DMS153 (cell line): Measurements from ENCODE around the gene PNO1.
"Not testable (repeated sequence)": the region's sequence is repeated elsewhere in the genome, so short reads cannot be mapped to it uniquely, and the experiment has no call there.

Experiments used
- DNase-seq: peaks from one replicate; lab custom pipeline; 2025; lab: John Stamatoyannopoulos, UW

Gene PNO1

DNA sequence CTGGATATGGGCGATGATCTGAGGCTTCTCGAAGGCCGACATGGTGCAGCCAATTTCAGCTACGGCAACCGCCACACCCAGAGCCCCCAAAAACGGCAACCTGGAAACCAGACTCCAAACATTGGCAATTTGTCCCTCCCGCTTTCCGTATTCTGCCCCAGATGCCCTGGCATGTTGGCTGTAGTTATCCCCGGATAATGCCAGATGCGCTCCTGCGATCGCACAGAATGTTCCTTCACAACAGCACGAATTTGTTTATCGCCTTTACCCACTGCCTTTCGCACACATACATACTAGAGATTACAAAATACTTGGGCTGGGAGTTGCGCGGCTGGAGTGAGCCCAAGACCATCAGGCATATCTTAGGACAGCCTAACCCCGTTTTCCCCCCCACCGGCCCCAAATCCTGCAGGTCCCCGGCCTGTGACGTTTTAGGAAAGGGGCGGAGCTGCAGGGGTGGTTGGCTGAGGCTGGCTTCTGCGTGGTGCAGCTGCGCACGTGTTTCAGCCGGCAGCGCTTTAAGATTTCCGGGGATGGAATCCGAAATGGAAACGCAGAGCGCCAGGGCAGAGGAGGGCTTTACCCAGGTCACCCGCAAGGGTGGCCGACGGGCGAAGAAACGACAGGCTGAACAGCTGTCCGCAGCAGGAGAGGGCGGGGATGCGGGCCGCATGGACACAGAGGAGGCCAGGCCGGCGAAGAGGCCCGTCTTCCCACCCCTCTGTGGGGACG is at the start of gene PNO1:
TSS of gene PNO1 (plus strand) at position 487 of the 732 bp plus-strand sequence. CDS start at position 534, 47 bp downstream.
- peak; percentile 87 for DNase-seq

GRCh38 chr2:68108120-68108519 is 49.6 kb upstream of the PNO1 start:
- DNase-seq: no peak

GRCh38 chr2:68110102-68110501 is 47.6 kb upstream of the PNO1 start:
- DNase-seq: no peak

DNA sequence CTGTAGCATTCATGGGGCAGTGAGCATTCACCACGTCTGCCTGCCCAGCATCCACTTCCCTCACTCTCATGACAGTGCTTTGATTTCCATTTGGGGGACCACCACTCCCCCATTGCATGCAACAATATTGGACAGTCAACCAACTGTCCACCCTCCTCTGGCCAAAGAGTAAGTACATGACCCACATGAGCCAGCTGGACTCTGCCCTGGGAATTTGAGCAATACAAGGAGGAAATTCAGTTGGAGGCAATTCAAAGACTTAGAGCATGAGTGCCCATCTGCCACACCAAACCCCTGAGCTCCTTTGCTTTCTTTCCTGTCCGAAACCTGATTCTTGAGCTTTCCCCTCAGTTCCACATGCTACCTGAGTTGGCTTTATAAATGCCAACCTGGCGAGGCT is 41.7 kb upstream of the PNO1 start:
- no peak for DNase-seq

DNA sequence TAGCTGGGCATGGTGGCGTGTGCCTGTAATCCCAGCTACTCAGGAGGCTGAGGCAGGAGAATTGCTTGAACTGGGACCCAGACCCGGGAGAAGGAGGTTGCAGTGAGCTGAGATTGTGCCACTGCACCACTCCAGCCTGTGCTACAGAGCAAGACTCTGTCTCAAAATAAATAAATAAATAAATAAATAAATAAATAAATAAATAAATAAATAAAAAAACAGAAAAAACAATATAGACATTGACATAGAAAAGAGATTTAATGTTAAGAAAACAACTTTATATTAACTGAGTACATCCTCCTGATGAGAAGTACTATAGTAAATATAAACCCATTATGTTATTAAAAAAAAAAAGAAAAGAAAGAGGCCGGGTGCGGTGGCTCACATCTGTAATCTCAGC is 39.8 kb upstream of the PNO1 start:
- not testable (repeated sequence) for DNase-seq

DNA sequence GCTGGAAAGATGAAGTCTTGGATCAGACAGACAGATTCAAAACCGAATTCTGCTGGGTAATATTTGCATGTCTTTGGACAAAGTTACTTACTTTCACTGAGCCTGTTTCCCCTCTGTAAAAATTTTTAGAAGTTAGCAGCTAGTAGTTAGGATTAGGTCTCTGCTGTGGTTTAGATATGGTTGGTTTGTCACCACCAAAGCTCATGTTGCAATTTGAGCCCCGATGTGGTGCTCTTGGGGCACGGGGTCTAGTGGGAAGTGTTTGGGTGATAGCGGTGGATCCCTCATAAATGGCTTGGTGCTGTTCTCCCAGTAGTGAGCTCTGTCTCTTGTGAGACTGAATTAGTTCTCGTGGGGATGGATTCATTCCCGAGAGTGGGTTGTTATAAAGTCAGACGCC is 38.9 kb upstream of the PNO1 start:
- no peak for DNase-seq

DNA sequence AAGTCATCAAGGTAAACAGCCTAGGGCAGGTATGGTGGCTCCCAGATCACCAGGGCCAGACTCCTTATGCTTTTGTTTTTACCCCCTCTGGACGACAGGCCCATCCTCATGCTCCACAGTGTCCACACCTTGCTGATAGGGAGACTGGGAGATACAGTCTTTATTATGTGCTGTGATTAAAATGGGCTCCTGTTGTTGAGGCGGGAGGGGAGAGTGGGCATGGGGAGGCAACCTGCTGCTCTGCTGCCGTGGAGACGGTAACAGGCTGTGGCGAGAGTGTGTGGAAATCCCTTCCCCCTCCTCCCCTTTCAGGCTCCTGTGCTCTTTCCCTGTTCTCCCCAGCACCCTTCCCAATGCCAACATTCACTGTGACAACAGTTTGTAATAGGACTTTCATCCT is 38.2 kb upstream of the PNO1 start:
- no peak for DNase-seq

GRCh38 chr2:68121873-68122679 is 35.6 kb upstream of the PNO1 start:
- DNase-seq: peak; percentile 60

DNA sequence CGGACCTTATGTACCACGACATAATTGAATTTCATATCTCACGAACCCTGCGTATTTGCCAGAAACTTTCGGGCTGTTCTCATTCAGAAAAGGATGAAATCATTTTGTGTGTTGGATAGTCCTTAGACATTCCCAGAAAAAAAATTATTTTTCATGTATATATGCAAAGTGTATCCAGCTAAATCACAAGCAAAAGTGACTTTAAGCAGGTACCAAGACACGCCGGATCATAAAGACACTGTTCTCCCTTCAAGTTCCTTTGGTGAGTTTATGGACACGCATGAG is 35.1 kb upstream of the PNO1 start:
- DNase-seq: no peak

- no peak for DNase-seq
Measured at GRCh38 chr2:68124321-68124720, 33.4 kb upstream of the PNO1 start.

DNA sequence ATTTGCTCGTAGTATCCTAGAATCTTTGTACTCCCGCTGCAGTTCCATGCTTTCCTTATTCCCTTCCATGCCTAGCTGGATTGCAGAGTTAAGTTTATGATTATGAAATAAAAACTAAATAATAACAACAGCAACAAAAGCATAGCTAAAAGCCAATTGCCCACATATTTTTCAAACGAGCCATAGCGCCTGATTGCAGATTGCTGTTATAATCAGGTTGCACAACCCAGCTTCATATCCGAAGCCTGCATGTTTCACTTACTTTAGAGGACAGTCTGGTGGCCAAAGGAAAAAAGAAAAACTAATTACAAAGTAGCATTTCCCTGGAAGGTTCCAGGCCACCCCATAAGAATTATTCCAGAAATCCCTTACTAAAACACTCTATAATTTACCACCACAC is 31.9 kb upstream of the PNO1 start:
- no peak for DNase-seq

GRCh38 chr2:68126561-68126960 is 31.1 kb upstream of the PNO1 start:
- DNase-seq: no peak

DNA sequence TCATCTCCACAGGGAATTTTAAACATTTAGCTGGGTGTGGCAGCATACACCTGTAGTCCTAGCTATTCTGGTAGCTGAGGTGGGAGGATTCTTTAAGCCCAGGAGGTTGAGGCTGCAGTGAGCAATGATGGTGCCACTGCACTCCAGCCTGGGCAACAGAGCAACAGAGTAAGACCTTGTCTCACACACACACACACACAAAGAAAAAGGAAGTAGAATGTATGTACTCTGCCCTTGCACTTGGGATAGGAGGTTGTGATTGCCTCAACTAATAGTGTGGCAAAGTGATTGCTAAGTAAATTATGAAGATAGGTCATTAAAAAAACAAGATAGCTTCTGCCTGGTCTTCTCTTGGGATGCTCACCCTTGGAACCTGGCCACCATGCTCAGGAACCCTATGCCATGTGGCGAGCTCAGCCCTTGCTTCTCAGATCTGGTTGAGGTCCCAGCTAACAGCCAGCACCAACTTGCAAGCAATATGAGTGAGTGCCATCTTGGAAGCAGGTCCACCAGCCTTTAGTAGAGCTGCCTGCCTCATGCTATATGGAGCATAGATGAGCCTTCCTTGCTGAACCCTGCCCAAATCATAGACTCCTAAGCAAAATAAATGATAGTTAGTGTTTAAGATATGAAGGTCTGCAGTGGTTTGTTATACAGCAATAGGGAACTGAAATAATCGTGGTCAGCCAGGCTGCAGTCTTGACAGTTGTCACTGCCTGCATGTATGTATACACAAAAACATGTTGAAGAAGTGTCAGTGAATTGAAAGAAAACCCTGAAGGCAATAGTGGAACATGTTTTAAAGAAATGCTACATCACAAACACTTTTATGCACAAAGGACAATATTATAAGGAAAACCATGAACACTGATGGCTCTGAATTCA is 30.1 kb upstream of the PNO1 start:
- no peak for DNase-seq

DNA sequence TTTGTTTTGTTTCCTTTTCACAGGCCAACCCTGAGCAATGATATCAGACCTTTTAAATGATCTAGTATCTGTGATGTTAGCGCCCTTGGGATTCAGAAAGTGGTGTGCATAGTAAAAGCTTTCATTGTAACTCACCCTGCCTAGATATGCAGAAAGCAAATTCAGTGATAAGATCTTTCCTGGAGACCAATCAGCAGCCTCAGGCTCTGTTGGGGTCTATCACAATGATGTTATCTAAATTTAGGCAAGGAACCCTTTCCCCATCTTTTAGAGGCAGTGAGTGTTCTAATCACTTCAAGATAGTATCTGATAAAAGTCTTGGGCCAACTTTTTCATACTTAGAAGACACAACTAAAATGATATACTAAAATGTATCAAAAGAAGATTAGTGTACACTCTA is 23.6 kb upstream of the PNO1 start:
- DNase-seq: no peak

DNA sequence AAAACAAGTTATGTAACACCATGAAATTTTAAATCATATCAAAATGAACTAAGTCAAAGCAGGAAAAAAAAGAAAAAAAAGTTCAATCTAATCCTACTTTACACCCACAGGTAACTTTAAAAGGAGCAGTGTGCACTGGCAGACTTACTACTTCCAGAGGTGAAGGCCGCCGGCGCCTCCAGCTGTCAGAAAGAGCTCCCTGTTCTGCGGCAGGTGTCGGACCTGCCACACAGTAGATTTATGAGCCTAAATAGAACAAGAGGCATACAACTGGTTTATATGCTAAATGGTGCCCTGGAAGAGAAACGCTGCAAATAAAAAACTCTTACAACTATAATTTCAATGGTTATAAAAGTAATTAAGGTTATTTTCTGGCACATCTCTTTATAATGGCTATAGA is 23.1 kb upstream of the PNO1 start:
- DNase-seq: no peak

GRCh38 chr2:68135448-68136320 is 22.0 kb upstream of the PNO1 start:
- DNase-seq: no peak

GRCh38 chr2:68141875-68142274 is 15.8 kb upstream of the PNO1 start:
- no peak for DNase-seq

DNA sequence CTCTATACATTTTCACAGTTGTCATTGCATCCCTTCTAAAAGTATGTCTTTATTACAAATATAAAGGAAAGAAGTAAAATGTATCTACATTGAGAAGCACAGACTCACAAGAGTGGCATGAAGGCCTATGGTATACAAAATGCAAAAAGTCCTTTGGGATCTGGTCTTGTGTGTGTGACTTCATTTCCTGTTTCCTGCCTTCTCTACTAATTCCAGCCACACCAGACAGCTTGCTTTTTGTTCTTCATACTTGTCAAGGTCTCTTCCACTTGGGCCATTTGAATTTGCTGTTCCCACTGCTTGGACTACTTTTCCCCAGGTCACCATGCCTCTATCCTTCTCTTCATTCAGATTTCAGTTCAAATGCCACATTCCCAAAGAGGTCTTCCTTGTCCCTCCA is 6.7 kb upstream of the PNO1 start:
- DNase-seq: no peak

DNA sequence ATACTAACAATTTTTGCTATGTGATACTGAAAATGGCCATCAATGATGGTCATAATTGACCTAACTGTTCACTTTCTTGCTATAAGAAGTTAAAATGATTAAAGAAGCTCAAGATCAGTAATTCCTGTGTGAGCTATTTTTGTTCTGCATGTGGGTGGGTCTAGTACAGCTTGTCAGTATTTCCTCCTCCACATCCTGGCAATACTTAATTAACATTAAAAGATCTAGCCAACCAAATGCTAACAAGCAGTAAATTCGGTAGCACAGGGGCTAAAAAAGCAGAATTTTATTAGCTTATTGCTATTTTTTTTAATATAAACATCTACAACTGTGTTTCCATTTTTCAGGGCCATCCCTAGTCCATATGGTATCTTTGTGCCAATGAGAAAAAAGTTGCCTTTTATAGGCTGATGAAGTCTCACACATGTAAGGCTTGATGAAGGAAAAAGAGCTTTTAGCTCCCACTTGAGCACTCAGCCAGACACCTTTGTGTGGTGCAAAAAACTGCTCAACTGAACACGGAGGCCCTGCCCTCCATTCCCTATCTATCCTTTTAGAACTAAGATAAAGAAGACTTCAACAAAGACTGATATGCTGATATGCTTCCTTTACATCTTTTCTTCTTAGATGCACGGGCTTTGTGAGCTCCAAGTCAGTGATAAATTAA is 4.9 kb upstream of the PNO1 start:
- no peak for DNase-seq

- no peak for DNase-seq
Measured at GRCh38 chr2:68155618-68156017, 2.1 kb upstream of the PNO1 start.

- no peak for DNase-seq
Measured at GRCh38 chr2:68156419-68156818, 1.3 kb upstream of the PNO1 start.
